ENCODE results near the gene DPP10.
"Not testable (repeated sequence)": the region's sequence is repeated elsewhere in the genome, so short reads cannot be mapped to it uniquely, and the experiment has no call there.

Gene DPP10

GRCh38 chr2:114949228-114949804 is 506.9 kb downstream of the DPP10 start:
- ChIA-PET POLR2A (no interaction called here), CTCF (no interaction called here)
- no peak for TF ChIP-seq CTCF (IDR thresholded peaks at IDR 0.05; ENCODE audit: insufficient read depth, low read length, missing control alignments)
- H3K4me3 ChIP-seq (ENCODE audit: low read depth, low read length), result no peak overlapping the region
- DNase-seq (ENCODE audit: low read depth, low spot score), result no peak

GRCh38 chr2:114960389-114960788 is 517.9 kb downstream of the DPP10 start:
- no peak overlapping the region for H3K4me3 ChIP-seq (ENCODE audit: low read depth, low read length)
- no peak for DNase-seq (ENCODE audit: low read depth, low spot score)
- POLR2A ChIA-PET, result no interaction called here
- CTCF ChIA-PET, result no interaction called here
- no peak for TF ChIP-seq CTCF (IDR thresholded peaks at IDR 0.05; ENCODE audit: insufficient read depth, low read length, missing control alignments)

- no peak for TF ChIP-seq CTCF (IDR thresholded peaks at IDR 0.05; ENCODE audit: insufficient read depth, low read length, missing control alignments)
- ChIA-PET CTCF (no interaction called here), POLR2A (no interaction called here)
- H3K4me3 ChIP-seq (ENCODE audit: low read depth, low read length), result no peak overlapping the region
- no peak for DNase-seq (ENCODE audit: low read depth, low spot score)
Measured at GRCh38 chr2:114962532-114962931, 520.1 kb downstream of the DPP10 start.

- no peak for DNase-seq (ENCODE audit: low read depth, low spot score)
- POLR2A ChIA-PET, result no interaction called here
- TF ChIP-seq CTCF (IDR thresholded peaks at IDR 0.05; ENCODE audit: insufficient read depth, low read length, missing control alignments), result no peak
- CTCF ChIA-PET, result no interaction called here
- no peak overlapping the region for H3K4me3 ChIP-seq (ENCODE audit: low read depth, low read length)
Measured at GRCh38 chr2:114968748-114969400, 526.4 kb downstream of the DPP10 start.

- H3K4me3 ChIP-seq (ENCODE audit: low read depth, low read length); DNase-seq (ENCODE audit: low read depth, low spot score); POLR2A ChIA-PET; CTCF ChIA-PET: not testable (repeated sequence)
Measured at GRCh38 chr2:115004321-115004720, 561.9 kb downstream of the DPP10 start.

- TF ChIP-seq CTCF (IDR thresholded peaks at IDR 0.05; ENCODE audit: insufficient read depth, low read length, missing control alignments), result no peak
- no peak for DNase-seq (ENCODE audit: low read depth, low spot score)
- ChIA-PET CTCF (no interaction called here), POLR2A (no interaction called here)
- H3K4me3 ChIP-seq (ENCODE audit: low read depth, low read length), result no peak overlapping the region
Measured at GRCh38 chr2:115011721-115012120, 569.3 kb downstream of the DPP10 start.

GRCh38 chr2:115022013-115022412 is 579.6 kb downstream of the DPP10 start:
- H3K4me3 ChIP-seq (ENCODE audit: low read depth, low read length); CTCF ChIA-PET; POLR2A ChIA-PET; DNase-seq (ENCODE audit: low read depth, low spot score): not testable (repeated sequence)

Measured in AG04449 (cell line).